Measurements from ENCODE around the gene MIB1. TPM values are rescaled to one million over a fixed set of nuclear protein-coding genes. Genes with fewer than 3 reads are reported as not detected.

The MIB1 gene
- total RNA-seq, 1 experiment from 2014 or later = 48.8 TPM

- Mint-ChIP-seq H3K27ac (no peak overlapping the region), H3K4me3 (no peak overlapping the region), H3K27me3 (ENCODE audit: low read depth) (no peaks in the 10 kb centered on the region; the same call in none of the 2 replicates), H3K9me3 (no peaks in the 10 kb centered on the region), H3K36me3 (ENCODE audit: insufficient read depth in 1 of 3, low read depth in 3 of 3) (peaks cover 33 to 61% (median 59%) of the 10 kb centered on the region in 3 experiments; a peak in 6 of 7 replicates), H3K4me1 (peaks cover 0 to under 1% of the 10 kb centered on the region in 2 experiments; a peak in 1 of 4 replicates)
- H2AK5ac ChIP-seq (ENCODE audit: insufficient read length, low read length) = no peak overlapping the region
- no peak overlapping the region for H3K23ac ChIP-seq (ENCODE audit: insufficient read length, low read depth, low read length)
- H3K23me2 ChIP-seq (ENCODE audit: insufficient read length, low read depth, low read length, poor library complexity, severe bottlenecking) = no peaks in the 10 kb centered on the region
- no peak overlapping the region for H3K14ac ChIP-seq (ENCODE audit: insufficient read depth, low read length)
- H3K4ac ChIP-seq (ENCODE audit: low read depth, low read length) = no peak overlapping the region
- H3K79me1 ChIP-seq (ENCODE audit: insufficient read depth, low read depth, low read length, poor library complexity, severe bottlenecking) = no peaks in the 10 kb centered on the region
- H4K5ac ChIP-seq (ENCODE audit: insufficient read length, low read depth, low read length) = no peak overlapping the region
- no peaks in the 10 kb centered on the region for H3K27me3 ChIP-seq (ENCODE audit: insufficient read depth, low read length)
- H4K8ac ChIP-seq (replicated peaks; ENCODE audit: insufficient read length, low read depth, low read length) = no peak overlapping the region
- no peak overlapping the region for H2BK20ac ChIP-seq (ENCODE audit: low read depth, low read length, poor library complexity, severe bottlenecking)
- no peak overlapping the region for H4K91ac ChIP-seq (ENCODE audit: insufficient read length, low read depth, low read length)
- H3T11ph ChIP-seq (ENCODE audit: low read length) = no peak overlapping the region
- H2AFZ ChIP-seq (ENCODE audit: low read length) = no peak overlapping the region
- H3K18ac ChIP-seq (ENCODE audit: insufficient read length, low read depth, low read length) = no peak overlapping the region
- H3K79me2 ChIP-seq (ENCODE audit: insufficient read depth, low read length) = no peaks in the 10 kb centered on the region
- H2BK120ac ChIP-seq (ENCODE audit: low read depth, low read length, poor library complexity, severe bottlenecking) = no peak overlapping the region
- H3K4me1 ChIP-seq (ENCODE audit: insufficient read depth, low read length) = no peaks in the 10 kb centered on the region
- H3K9ac ChIP-seq (ENCODE audit: extremely low read depth, insufficient read length, low read length) = no peak overlapping the region
- H3K27ac ChIP-seq (ENCODE audit: insufficient read length, low read depth, low read length) = no peak overlapping the region
- H3K9me3 ChIP-seq (ENCODE audit: control insufficient read depth, low read depth, low read length) = no peaks in the 10 kb centered on the region
- no CpG with 5 or more reads among the region's 4 CpGs for WGBS (ENCODE audit: extremely low coverage, insufficient read length, low lambda C conversion rate)
- H4K20me1 ChIP-seq (ENCODE audit: control insufficient read depth, insufficient read depth, insufficient read length) = no peaks in the 10 kb centered on the region
- H3K56ac ChIP-seq (ENCODE audit: insufficient read length, low read depth, low read length) = no peak overlapping the region
- no peak for TF ChIP-seq CTCF (conservative IDR thresholded peaks at IDR 0.05)
- no peak for DNase-seq
- no peak overlapping the region for H2BK12ac ChIP-seq (ENCODE audit: insufficient read length, low read depth, low read length)
- H2BK5ac ChIP-seq (ENCODE audit: insufficient read length, low read length) = no peak overlapping the region
- H3K4me2 ChIP-seq (ENCODE audit: insufficient read depth, insufficient read length, low read length) = no peak overlapping the region
- H2BK15ac ChIP-seq (ENCODE audit: low read depth, low read length) = no peak overlapping the region
Measured at GRCh38 chr18:21769206-21769605, 28.6 kb downstream of the MIB1 start.

Measured in H9 (cell line).